Effector CD4-positive, alpha-beta T cell (primary cell): Measurements from ENCODE around the gene ZC3H7B.
"Not testable (repeated sequence)": the region's sequence is repeated elsewhere in the genome, so short reads cannot be mapped to it uniquely, and the experiment has no call there.

Experiments used
- DNase-seq: peaks from one replicate; pipeline ENCODE4 v3.0.0-alpha.2; 2020

The ZC3H7B gene

GRCh38 chr22:41383085-41383484 is 81.8 kb downstream of the ZC3H7B start:
- no peak for DNase-seq

DNA sequence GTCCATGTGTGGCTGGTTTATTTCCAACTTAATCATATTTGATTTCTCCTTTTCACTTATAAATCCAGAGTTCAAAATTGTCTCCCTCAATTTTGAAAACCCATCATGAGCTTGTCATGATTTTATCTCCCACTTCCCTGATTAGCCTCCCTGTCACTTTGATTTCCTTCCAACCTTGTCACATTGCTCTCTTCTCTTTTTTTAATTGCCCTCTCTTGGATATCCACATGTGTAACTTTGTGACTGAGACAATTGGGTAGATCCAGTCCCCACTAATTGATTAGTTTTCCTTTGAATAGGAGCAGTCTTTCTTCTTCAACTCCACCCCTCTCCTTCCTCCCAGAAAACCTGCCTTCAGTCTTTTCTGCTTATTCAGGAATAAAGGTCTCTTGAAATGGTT is 82.8 kb downstream of the ZC3H7B start:
- DNase-seq, result no peak

DNA sequence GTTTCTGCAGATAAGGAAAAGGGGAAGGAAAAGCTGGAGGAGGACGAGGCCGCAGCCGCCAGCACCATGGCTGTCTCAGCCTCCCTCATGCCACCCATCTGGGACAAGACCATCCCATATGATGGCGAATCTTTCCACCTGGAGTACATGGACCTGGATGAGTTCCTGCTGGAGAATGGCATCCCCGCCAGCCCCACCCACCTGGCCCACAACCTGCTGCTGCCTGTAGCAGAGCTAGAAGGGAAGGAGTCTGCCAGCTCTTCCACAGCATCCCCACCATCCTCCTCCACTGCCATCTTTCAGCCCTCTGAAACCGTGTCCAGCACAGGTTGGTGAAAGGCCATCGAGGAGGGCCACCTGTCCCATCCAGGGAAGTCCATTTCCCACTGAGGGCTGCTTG is 86.0 kb downstream of the ZC3H7B start:
- DNase-seq, result no peak

GRCh38 chr22:41394012-41394356 is 92.7 kb downstream of the ZC3H7B start:
- DNase-seq, result no peak

DNA sequence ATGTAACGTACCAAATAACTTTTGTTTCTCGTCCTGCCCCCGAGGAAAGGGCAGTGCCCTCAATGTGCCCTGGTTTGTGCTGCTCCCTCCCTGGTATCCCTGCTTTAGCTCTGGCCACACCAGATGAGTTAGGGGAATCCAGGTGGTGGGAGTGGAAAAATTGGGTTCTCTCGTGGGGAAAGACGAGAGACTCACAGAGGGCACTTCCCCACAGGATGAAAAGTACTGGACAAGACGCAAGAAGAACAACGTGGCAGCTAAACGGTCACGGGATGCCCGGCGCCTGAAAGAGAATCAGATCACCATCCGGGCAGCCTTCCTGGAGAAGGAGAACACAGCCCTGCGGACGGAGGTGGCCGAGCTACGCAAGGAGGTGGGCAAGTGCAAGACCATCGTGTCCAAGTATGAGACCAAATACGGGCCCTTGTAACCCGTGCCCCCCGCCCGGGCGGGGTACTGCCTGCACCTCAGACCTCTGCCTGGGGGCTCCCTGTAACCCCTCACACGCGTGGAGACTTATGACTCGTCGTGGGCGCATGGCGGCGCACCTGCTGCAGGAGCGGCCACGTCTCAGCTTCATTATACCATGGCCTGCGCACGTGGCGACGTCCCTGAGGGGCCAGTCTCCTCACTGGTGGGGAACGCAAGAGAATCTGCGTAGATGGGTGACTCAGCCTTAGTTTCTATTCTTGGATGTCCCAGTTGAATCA is 94.4 kb downstream of the ZC3H7B start:
- DNase-seq, result no peak

DNA sequence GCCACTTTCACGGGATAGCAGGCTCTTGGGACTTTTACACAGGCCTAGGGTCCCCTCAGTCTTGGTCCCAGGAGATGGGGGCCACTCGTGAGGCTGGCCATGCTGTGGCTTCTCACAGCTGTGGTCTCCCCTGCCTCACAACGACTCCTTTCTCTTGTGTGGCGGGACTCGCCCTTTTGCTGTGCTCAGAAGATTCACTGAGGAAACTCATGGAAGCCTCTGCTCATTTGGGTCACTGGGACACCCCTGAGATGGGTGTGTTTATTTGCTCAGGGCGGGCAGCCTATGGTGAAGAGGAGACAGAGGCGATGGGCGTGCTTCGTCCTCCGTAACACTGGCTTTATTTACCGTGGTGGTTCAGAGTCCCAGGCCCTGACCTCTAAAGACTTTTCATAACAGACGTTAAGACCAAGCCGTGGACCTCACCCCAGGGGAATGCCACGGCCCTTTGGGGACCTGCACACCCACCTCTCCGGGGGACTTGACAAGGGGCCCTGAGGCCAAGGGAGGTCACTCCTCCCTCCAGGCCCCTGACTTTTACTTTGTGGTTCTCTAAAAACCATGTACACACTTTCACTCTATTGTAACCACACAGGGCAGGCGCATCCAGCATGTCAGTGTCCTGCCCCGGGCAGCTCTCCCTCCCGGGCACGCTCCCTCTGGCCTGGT is 96.0 kb downstream of the ZC3H7B start:
- DNase-seq, result no peak

DNA sequence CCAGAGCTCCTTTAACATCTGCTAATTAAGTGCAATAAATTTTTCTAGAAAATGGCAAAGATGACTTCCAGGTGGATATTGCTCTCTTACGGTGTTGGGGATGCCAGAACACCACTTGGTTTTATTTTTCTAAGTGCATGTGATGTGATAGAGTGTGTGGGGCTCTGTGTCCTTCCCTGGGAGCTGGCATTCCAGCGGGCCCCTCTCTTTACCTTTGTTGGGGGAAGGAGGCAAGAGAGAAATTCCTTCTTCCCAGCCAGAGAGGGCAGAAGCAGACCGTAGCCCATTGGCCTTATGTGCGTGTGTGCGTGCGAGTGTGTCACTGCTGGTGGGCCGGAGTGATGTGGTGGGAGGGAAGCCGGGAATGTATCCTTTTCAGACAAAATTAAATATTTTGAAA is 97.6 kb downstream of the ZC3H7B start:
- DNase-seq, result no peak

GRCh38 chr22:41401781-41402648 is 100.7 kb downstream of the ZC3H7B start:
- no peak for DNase-seq

- not testable (repeated sequence) for DNase-seq
Observed at GRCh38 chr22:41402851-41403250, 101.5 kb downstream of the ZC3H7B start.

DNA sequence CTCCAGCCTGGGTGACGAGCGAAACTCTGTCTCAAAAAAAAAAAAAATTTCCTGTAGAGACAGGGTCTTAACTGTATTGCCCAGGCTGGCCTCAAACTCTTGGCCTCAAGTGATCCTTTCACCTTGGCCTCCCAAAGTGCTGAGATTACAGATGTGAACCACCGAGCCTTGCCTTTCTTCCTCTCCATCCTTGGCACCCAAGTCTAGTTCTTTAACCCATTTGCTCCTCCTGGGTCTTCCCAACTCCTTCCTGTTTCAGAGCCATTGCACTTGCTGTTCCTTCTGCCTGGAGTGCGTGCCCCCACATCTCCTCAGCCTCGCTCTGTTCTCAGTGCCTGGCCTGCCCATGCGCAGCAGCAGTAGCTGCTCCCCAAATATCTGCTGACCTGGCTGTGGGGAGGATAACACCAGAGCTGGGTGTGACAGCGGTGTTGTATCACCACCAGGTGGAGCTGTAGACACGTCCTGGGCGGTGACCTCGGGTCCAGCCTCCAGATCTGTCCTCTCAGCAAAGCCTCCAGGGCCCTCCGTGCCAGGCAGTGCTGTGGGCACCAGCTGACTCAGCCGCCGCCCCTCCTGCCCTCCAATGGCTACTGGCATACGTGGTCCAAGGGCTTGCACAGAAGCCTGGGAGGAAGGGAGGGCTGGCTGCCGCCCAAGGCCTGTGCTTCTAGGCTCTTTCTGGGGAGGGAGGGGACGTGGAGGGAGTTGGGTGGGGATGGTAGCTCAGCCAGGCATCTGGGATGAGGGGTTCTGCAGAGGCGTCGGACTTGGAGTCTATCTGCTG is 102.4 kb downstream of the ZC3H7B start:
- DNase-seq, result peak; percentile 78

DNA sequence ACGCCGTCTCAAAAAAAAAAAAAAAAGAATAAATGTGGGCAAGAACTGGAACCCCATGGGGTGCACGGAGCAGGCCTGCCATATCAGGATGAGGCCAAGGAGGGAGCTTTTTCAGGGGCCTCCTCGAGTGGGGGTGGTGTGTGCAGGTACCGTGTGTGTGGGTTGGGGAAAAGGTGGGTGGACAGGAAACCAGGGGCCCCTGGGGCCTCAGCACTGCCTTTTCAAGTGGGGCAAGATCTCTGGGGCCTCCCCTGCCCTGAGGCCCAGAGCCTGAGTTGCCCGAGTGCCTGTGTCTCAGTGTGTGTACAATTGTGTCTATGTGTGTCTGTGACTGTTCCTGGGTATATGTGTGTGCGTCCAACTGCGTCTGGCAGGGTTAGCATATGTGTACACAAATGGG is 104.3 kb downstream of the ZC3H7B start:
- no peak for DNase-seq

DNA sequence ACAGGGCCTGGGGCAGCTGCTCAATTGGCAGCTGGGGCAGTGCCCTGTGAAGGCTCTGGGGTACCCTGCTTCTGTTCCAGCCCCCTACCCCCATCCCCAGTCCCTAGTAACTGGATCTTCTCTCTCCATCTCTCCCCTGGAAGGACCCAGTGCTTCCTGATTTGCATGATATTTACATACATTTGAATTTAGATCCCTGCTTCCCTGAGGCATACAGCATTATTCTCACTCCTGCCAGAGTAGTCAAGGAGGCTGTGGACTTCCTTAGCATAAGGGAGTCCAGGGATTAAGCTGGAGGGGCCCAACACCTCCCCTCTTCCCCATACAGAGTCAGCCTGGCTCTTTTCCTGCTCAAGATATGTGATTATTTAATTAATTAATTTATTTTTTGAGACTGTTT is 105.1 kb downstream of the ZC3H7B start:
- no peak for DNase-seq

DNA sequence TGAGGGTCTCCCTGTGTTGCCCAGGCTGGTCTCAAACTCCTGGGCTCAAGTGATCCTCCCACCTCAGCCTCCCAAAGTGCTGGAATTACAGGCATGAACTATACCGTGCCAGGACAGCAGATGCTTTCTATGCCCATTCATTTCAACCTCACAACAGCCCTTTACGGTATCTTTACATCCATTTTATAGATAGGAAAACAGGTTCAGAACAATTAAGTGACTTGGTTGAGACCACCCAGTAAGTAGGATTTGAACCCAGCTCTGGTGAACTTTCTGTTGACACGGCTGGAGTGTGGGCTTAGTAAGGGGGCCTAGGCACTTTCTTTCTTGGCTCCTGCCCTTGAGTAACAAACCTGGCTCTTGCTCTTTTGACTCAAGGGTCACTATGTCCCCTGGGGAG is 106.1 kb downstream of the ZC3H7B start:
- DNase-seq, result no peak

DNA sequence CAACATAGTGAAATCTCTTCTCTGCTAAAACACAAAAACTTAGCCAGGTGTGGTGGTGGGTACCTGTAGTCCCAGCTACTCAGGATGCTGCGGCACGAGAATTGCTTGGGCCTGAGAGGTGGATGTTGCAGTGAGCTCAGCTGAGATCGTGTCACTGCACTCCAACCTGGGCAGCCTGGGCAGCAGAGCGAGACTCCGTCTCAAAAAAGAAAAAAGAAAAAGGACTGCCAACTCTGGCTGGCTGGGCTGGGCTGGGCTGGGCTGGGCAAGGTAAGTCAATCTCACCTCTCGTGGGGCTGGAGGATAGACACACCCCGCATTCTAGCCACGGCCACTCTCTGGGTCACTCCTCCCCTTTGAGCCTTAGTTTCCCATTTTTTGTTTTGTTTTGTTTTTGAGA is 107.3 kb downstream of the ZC3H7B start:
- DNase-seq, result no peak
